ENCODE data around the gene MESP1. TPM values are rescaled to one million over a fixed set of nuclear protein-coding genes. Genes with fewer than 3 reads are reported as not detected.

The MESP1 gene
- total RNA-seq, 1 experiment from 2014 or later: 32.9 TPM

GRCh38 chr15:89765694-89766093, 14.6 kb upstream of the MESP1 start:
- Histone ChIP-seq H3K4me1 (ENCODE audit: insufficient read depth, low read length) (peaks cover 32% of the 10 kb centered on the region), H3K9ac (ENCODE audit: low read length) (no peak overlapping the region), H3K27me3 (ENCODE audit: low read length) (no peaks in the 10 kb centered on the region), H3F3A (ENCODE audit: low read length, unreplicated experiment) (no peaks in the 10 kb centered on the region), H3K4me2 (ENCODE audit: low read length) (no peak overlapping the region), H3K79me2 (ENCODE audit: low read length) (no peaks in the 10 kb centered on the region), H3K4me3 (ENCODE audit: low read length) (no peak overlapping the region), H3K9me3 (ENCODE audit: low read length) (no peaks in the 10 kb centered on the region), H3K9me2 (replicated peaks; ENCODE audit: low read length) (no peaks in the 10 kb centered on the region), H3K27ac (ENCODE audit: low read length) (no peak overlapping the region), H4K20me1 (ENCODE audit: low read length) (no peaks in the 10 kb centered on the region), H2AFZ (ENCODE audit: low read length) (no peak overlapping the region), H3K36me3 (ENCODE audit: low read depth, low read length) (no peaks in the 10 kb centered on the region)
- DNase-seq: no peak
- intact Hi-C loops (cut with micrococcal nuclease): no loop called here
- ATAC-seq: no peak
- TF ChIP-seq EZH2phosphoT487 (IDR thresholded peaks at IDR 0.05; ENCODE audit: borderline replicate concordance, low read length): no peak
- TF ChIP-seq, protein P1, sequence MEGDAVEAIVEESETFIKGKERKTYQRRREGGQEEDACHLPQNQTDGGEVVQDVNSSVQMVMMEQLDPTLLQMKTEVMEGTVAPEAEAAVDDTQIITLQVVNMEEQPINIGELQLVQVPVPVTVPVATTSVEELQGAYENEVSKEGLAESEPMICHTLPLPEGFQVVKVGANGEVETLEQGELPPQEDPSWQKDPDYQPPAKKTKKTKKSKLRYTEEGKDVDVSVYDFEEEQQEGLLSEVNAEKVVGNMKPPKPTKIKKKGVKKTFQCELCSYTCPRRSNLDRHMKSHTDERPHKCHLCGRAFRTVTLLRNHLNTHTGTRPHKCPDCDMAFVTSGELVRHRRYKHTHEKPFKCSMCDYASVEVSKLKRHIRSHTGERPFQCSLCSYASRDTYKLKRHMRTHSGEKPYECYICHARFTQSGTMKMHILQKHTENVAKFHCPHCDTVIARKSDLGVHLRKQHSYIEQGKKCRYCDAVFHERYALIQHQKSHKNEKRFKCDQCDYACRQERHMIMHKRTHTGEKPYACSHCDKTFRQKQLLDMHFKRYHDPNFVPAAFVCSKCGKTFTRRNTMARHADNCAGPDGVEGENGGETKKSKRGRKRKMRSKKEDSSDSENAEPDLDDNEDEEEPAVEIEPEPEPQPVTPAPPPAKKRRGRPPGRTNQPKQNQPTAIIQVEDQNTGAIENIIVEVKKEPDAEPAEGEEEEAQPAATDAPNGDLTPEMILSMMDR (conservative IDR thresholded peaks at IDR 0.05; ENCODE audit: low read depth, low read length): no peak
- no peak for TF ChIP-seq EZH2 (IDR thresholded peaks at IDR 0.05; ENCODE audit: low read length, unreplicated experiment)
- BruUV-seq (replicated peaks): no TSS peak
- POLR2A ChIA-PET (ENCODE audit: unreplicated experiment): no interaction called here
- CTCF ChIA-PET: no interaction called here

GRCh38 chr15:89761929-89762328, 10.9 kb upstream of the MESP1 start:
- no peak overlapping the region for H3K4me3 ChIP-seq (ENCODE audit: low read length)
- no peak overlapping the region for H2AFZ ChIP-seq (ENCODE audit: low read length)
- no peaks in the 10 kb centered on the region for H3K9me3 ChIP-seq (ENCODE audit: low read length)
- no peaks in the 10 kb centered on the region for H3F3A ChIP-seq (ENCODE audit: low read length, unreplicated experiment)
- ChIA-PET POLR2A (ENCODE audit: unreplicated experiment) (no interaction called here), CTCF (interaction anchor here (0.5 to 2.3 kb wide), 4 partner anchors 21 to 126 kb away, joined by 3 to 34 read pairs (median 10); no protein-coding TSS in a partner anchor)
- H3K4me1 ChIP-seq (ENCODE audit: insufficient read depth, low read length): peaks cover 28% of the 10 kb centered on the region
- H3K27me3 ChIP-seq (ENCODE audit: low read length): no peaks in the 10 kb centered on the region
- DNase-seq (no peak), ATAC-seq (no peak)
- H3K4me2 ChIP-seq (ENCODE audit: low read length): peak overlapping the region; percentile 14
- BruUV-seq (replicated peaks): no TSS peak
- TF ChIP-seq, protein P1 (conservative IDR thresholded peaks at IDR 0.05; ENCODE audit: low read depth, low read length): no peak
- no peak for TF ChIP-seq EZH2phosphoT487 (IDR thresholded peaks at IDR 0.05; ENCODE audit: borderline replicate concordance, low read length)
- TF ChIP-seq EZH2 (IDR thresholded peaks at IDR 0.05; ENCODE audit: low read length, unreplicated experiment): no peak
- intact Hi-C loops (cut with micrococcal nuclease): loop anchor here (1.0 kb wide), 1 partner anchor 126 kb away; no protein-coding TSS in a partner anchor
- H3K9ac ChIP-seq (ENCODE audit: low read length): peak overlapping the region; percentile 86
- H3K36me3 ChIP-seq (ENCODE audit: low read depth, low read length): no peaks in the 10 kb centered on the region
- no peaks in the 10 kb centered on the region for H3K79me2 ChIP-seq (ENCODE audit: low read length)
- no peaks in the 10 kb centered on the region for H3K9me2 ChIP-seq (replicated peaks; ENCODE audit: low read length)
- H3K27ac ChIP-seq (ENCODE audit: low read length): peak overlapping the region; percentile 98
- no peaks in the 10 kb centered on the region for H4K20me1 ChIP-seq (ENCODE audit: low read length)

GRCh38 chr15:89761009-89761831, 10.2 kb upstream of the MESP1 start:
- Histone ChIP-seq H3K27ac (ENCODE audit: low read length) (peak overlapping the region; percentile 98), H3K27me3 (ENCODE audit: low read length) (no peaks in the 10 kb centered on the region), H3K4me3 (ENCODE audit: low read length) (no peak overlapping the region), H3K9me3 (ENCODE audit: low read length) (no peaks in the 10 kb centered on the region), H4K20me1 (ENCODE audit: low read length) (no peaks in the 10 kb centered on the region), H3F3A (ENCODE audit: low read length, unreplicated experiment) (no peaks in the 10 kb centered on the region), H3K4me1 (ENCODE audit: insufficient read depth, low read length) (peaks cover 29% of the 10 kb centered on the region), H3K79me2 (ENCODE audit: low read length) (no peaks in the 10 kb centered on the region), H3K9me2 (replicated peaks; ENCODE audit: low read length) (no peaks in the 10 kb centered on the region), H3K4me2 (ENCODE audit: low read length) (peak overlapping the region; percentile 14), H3K9ac (ENCODE audit: low read length) (peak overlapping the region; percentile 86), H2AFZ (ENCODE audit: low read length) (peak overlapping the region; percentile 55), H3K36me3 (ENCODE audit: low read depth, low read length) (no peaks in the 10 kb centered on the region)
- ChIA-PET CTCF (interaction anchor here (0.5 to 2.3 kb wide), 13 partner anchors 9 to 127 kb away, joined by 3 to 34 read pairs (median 5); no protein-coding TSS in a partner anchor), POLR2A (ENCODE audit: unreplicated experiment) (interaction anchor here (0.6 to 0.7 kb wide), 2 partner anchors 114 to 117 kb away, joined by 3 to 11 read pairs; no protein-coding TSS in a partner anchor)
- TF ChIP-seq EZH2phosphoT487 (IDR thresholded peaks at IDR 0.05; ENCODE audit: borderline replicate concordance, low read length) (no peak), EZH2 (IDR thresholded peaks at IDR 0.05; ENCODE audit: low read length, unreplicated experiment) (no peak)
- TF ChIP-seq, protein P1 (conservative IDR thresholded peaks at IDR 0.05; ENCODE audit: low read depth, low read length): no peak; the same call in 1 of the 2 replicates
- intact Hi-C loops (cut with micrococcal nuclease): loop anchor here (1.0 kb wide), 1 partner anchor 127 kb away; no protein-coding TSS in a partner anchor
- peak; percentile 70 for ATAC-seq
- peak; percentile 93 for DNase-seq
- no TSS peak for BruUV-seq (replicated peaks)

Measured in PC-3 (cell line).